GM23338 (cell line): Measurements from ENCODE around the gene ARID1B. TPM values are rescaled to one million over a fixed set of nuclear protein-coding genes. Genes with fewer than 3 reads are reported as not detected.

ENCODE experiments used
- ATAC-seq: fragments of 200-7000 bp; cut with Tn5 transposase; 3 replicates; pipeline ENCODE4 v1.9.1; 2020
- DNase-seq: peaks from one replicate; pipeline ENCODE4 v3.0.0-alpha.2; 2015; ENCODE audit warnings: low spot score
- H2AFZ ChIP-seq: fragments of 200-600 bp; sonication (generic); 2 replicates; pipeline ENCODE4 v1.8.0; 2016; ENCODE audit warnings: antibody characterized with exemption, mild to moderate bottlenecking, moderate library complexity
- H3F3A ChIP-seq: fragments of 200-600 bp; sonication (generic); replicated peaks from 2 replicates; pipeline ENCODE4 v1.8.0; 2017; ENCODE audit warnings: antibody characterized with exemption, mixed run types, low read depth
- H3K27ac ChIP-seq: fragments of 200-600 bp; sonication (generic); 2 replicates; pipeline ENCODE4 v1.6.1; 2016; ENCODE audit warnings: low read depth
- H3K27me3 ChIP-seq: fragments of 200-600 bp; sonication (generic); 2 replicates; pipeline ENCODE4 v1.8.0; 2016; ENCODE audit warnings: mild to moderate bottlenecking, mixed run types, moderate library complexity; ENCODE audit not compliant: insufficient read depth
- H3K36me3 ChIP-seq: fragments of 200-600 bp; sonication (generic); 2 replicates; pipeline ENCODE4 v1.8.0; 2016; ENCODE audit warnings: mild to moderate bottlenecking; ENCODE audit not compliant: insufficient read depth
- H3K4me1 ChIP-seq: fragments of 200-600 bp; sonication (generic); 2 replicates; pipeline ENCODE4 v1.8.0; 2016; ENCODE audit warnings: mild to moderate bottlenecking, moderate library complexity; ENCODE audit not compliant: insufficient read depth
- H3K4me2 ChIP-seq: fragments of 200-600 bp; sonication (generic); 2 replicates; pipeline ENCODE4 v1.7.1; 2017; ENCODE audit warnings: mixed run types
- H3K4me3 ChIP-seq: fragments of 200-600 bp; sonication (generic); 2 replicates; pipeline ENCODE4 v1.6.1; 2016; ENCODE audit warnings: mixed run types
- H3K79me2 ChIP-seq: fragments of 200-600 bp; sonication (generic); replicated peaks from 2 replicates; pipeline ENCODE4 v1.8.0; 2017; ENCODE audit warnings: mild to moderate bottlenecking; ENCODE audit not compliant: insufficient read depth
- H3K9me2 ChIP-seq: fragments of 200-600 bp; sonication (generic); 2 replicates; pipeline ENCODE4 v1.8.0; 2017; ENCODE audit not compliant: insufficient read depth
- H4K20me1 ChIP-seq: fragments of 200-600 bp; sonication (generic); replicated peaks from 2 replicates; pipeline ENCODE4 v1.8.0; 2017; ENCODE audit warnings: mild to moderate bottlenecking; ENCODE audit not compliant: insufficient read depth
- H3K27ac Mint-ChIP-seq: 2 replicates; pipeline ENCODE4 v1.8.0; 2020; ENCODE audit warnings: inconsistent platforms, mild to moderate bottlenecking, moderate library complexity, mixed read lengths
- H3K27me3 Mint-ChIP-seq: 3 replicates; pipeline ENCODE4 v1.8.0; 2022; ENCODE audit warnings: low read depth, mild to moderate bottlenecking, moderate library complexity, mixed read lengths, inconsistent platforms; ENCODE audit not compliant: insufficient read depth, poor library complexity
- H3K36me3 Mint-ChIP-seq: 3 replicates; pipeline ENCODE4 v1.8.0; 2021; ENCODE audit warnings: low read depth, mild to moderate bottlenecking, inconsistent platforms, moderate library complexity, mixed read lengths
- H3K4me1 Mint-ChIP-seq: 3 replicates; pipeline ENCODE4 v1.8.0; 2020; ENCODE audit warnings: mild to moderate bottlenecking, inconsistent platforms, mixed read lengths
- H3K4me3 Mint-ChIP-seq: 3 replicates; pipeline ENCODE4 v1.8.0; 2021; ENCODE audit warnings: moderate library complexity, mild to moderate bottlenecking, inconsistent platforms, mixed read lengths
- H3K9me3 Mint-ChIP-seq: 3 replicates; pipeline ENCODE4 v1.8.0; 2020; ENCODE audit warnings: moderate library complexity, mild to moderate bottlenecking, inconsistent platforms, mixed read lengths
- EZH2 ChIP-seq: fragments of 200-600 bp; sonication (generic); IDR thresholded peaks from one replicate; pipeline ENCODE4 v1.8.0; 2017; ENCODE audit warnings: antibody characterized with exemption, mild to moderate bottlenecking, low read depth; ENCODE audit not compliant: unreplicated experiment
- ZNF331 ChIP-seq: fragments of 250-450 bp; sonication (Bioruptor Pico); IDR thresholded peaks from 2 replicates; pipeline ENCODE4 v1.5.0; 2020; ENCODE audit warnings: low read depth, mild to moderate bottlenecking, moderate library complexity
- polyA plus RNA-seq: library from polyadenylated mRNA; unstranded; fragments of >200 nt; fragmentation: Nextera tagmentation; extraction: Ambion mirVana; gene quantifications from 2 replicates; pipeline ENCODE4 v1.2.1, GENCODE V29; 2016
- total RNA-seq: library from RNA; depleted of rRNA; stranded (reverse); fragments of >200 nt; shearing (Covaris generic); gene quantifications from 2 replicates; pipeline ENCODE4 v1.2.3, GENCODE V29; 2014
- TF ChIP-seq, protein P1 (sequence below): fragments of 250-450 bp; sonication (Bioruptor Pico); IDR thresholded peaks from 2 replicates; pipeline ENCODE4 v1.5.0; 2020; ENCODE audit warnings: mild to moderate bottlenecking, moderate library complexity
- TF ChIP-seq, protein P2 (sequence below), 2 experiments: fragments of 200-600 bp in 1 of 2; sonication (generic) in 1 of 2; conservative IDR thresholded peaks; 2 replicates each; pipeline versions ENCODE4 v1.5.1 to v1.6.1; 2016 to 2017; ENCODE audit warnings: antibody characterized with exemption in 2 of 2, low read depth in 2 of 2, mild to moderate bottlenecking in 2 of 2, moderate library complexity in 1 of 2

ARID1B gene
- total and polyA plus RNA-seq, 2 experiments from 2014 or later, result 59.3 to 72.2 TPM

DNA sequence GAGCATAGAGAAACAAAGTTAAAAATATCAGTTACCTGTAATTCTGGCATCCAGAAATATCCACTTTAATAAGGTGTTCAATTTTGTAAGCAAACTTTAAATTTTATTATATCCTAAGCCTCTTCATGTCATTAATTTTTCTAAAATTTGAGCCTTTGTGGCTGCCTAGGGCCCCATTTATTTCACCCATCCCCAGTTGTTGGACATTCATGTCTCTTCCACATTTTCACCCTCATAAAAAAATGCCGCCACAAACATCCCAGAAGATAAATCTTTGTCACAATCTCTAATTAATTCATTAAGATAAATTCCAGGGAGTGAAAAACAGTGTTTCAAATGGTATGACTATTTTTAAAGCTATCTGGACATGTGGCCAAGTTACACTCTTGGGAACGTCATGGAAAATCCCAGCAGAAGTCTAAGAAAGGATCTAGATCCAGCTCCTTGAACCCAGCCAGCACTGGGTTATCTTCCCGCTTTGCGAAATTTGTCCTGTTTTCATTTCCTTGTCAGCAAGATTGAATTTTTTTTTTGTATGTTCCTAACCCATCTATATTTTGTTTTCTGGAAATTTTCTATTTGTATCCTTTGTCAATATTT is 448.9 kb downstream of the ARID1B start:
- Histone ChIP-seq H3K9me2 (no peaks in the 10 kb centered on the region), H2AFZ (no peak overlapping the region), H3K27me3 (no peaks in the 10 kb centered on the region), H3K4me2 (no peak overlapping the region), H3F3A (peaks cover 18% of the 10 kb centered on the region; the same call in 1 of the 2 replicates), H4K20me1 (no peaks in the 10 kb centered on the region), H3K4me1 (0 out of 2 replicates have a peak, but pooled peaks cover 3% of the 10 kb centered on the region), H3K79me2 (no peaks in the 10 kb centered on the region), H3K36me3 (no peaks in the 10 kb centered on the region), H3K27ac (no peak overlapping the region), H3K4me3 (no peak overlapping the region)
- no peaks in the 10 kb centered on the region for H3K36me3 Mint-ChIP-seq
- H3K4me3 Mint-ChIP-seq, result no peak overlapping the region
- peaks cover 37% of the 10 kb centered on the region for H3K4me1 Mint-ChIP-seq
- H3K9me3 Mint-ChIP-seq, result no peaks in the 10 kb centered on the region
- TF ChIP-seq EZH2, result no peak
- TF ChIP-seq, protein P1, sequence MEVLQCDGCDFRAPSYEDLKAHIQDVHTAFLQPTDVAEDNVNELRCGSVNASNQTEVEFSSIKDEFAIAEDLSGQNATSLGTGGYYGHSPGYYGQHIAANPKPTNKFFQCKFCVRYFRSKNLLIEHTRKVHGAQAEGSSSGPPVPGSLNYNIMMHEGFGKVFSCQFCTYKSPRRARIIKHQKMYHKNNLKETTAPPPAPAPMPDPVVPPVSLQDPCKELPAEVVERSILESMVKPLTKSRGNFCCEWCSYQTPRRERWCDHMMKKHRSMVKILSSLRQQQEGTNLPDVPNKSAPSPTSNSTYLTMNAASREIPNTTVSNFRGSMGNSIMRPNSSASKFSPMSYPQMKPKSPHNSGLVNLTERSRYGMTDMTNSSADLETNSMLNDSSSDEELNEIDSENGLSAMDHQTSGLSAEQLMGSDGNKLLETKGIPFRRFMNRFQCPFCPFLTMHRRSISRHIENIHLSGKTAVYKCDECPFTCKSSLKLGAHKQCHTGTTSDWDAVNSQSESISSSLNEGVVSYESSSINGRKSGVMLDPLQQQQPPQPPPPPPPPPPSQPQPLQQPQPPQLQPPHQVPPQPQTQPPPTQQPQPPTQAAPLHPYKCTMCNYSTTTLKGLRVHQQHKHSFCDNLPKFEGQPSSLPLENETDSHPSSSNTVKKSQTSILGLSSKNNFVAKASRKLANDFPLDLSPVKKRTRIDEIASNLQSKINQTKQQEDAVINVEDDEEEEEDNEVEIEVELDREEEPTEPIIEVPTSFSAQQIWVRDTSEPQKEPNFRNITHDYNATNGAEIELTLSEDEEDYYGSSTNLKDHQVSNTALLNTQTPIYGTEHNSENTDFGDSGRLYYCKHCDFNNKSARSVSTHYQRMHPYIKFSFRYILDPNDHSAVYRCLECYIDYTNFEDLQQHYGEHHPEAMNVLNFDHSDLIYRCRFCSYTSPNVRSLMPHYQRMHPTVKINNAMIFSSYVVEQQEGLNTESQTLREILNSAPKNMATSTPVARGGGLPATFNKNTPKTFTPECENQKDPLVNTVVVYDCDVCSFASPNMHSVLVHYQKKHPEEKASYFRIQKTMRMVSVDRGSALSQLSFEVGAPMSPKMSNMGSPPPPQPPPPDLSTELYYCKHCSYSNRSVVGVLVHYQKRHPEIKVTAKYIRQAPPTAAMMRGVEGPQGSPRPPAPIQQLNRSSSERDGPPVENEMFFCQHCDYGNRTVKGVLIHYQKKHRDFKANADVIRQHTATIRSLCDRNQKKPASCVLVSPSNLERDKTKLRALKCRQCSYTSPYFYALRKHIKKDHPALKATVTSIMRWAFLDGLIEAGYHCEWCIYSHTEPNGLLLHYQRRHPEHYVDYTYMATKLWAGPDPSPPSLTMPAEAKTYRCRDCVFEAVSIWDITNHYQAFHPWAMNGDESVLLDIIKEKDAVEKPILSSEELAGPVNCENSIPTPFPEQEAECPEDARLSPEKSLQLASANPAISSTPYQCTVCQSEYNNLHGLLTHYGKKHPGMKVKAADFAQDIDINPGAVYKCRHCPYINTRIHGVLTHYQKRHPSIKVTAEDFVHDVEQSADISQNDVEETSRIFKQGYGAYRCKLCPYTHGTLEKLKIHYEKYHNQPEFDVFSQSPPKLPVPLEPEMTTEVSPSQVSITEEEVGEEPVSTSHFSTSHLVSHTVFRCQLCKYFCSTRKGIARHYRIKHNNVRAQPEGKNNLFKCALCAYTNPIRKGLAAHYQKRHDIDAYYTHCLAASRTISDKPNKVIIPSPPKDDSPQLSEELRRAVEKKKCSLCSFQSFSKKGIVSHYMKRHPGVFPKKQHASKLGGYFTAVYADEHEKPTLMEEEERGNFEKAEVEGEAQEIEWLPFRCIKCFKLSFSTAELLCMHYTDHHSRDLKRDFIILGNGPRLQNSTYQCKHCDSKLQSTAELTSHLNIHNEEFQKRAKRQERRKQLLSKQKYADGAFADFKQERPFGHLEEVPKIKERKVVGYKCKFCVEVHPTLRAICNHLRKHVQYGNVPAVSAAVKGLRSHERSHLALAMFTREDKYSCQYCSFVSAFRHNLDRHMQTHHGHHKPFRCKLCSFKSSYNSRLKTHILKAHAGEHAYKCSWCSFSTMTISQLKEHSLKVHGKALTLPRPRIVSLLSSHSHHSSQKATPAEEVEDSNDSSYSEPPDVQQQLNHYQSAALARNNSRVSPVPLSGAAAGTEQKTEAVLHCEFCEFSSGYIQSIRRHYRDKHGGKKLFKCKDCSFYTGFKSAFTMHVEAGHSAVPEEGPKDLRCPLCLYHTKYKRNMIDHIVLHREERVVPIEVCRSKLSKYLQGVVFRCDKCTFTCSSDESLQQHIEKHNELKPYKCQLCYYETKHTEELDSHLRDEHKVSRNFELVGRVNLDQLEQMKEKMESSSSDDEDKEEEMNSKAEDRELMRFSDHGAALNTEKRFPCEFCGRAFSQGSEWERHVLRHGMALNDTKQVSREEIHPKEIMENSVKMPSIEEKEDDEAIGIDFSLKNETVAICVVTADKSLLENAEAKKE, result no peak
- TF ChIP-seq, protein P2, sequence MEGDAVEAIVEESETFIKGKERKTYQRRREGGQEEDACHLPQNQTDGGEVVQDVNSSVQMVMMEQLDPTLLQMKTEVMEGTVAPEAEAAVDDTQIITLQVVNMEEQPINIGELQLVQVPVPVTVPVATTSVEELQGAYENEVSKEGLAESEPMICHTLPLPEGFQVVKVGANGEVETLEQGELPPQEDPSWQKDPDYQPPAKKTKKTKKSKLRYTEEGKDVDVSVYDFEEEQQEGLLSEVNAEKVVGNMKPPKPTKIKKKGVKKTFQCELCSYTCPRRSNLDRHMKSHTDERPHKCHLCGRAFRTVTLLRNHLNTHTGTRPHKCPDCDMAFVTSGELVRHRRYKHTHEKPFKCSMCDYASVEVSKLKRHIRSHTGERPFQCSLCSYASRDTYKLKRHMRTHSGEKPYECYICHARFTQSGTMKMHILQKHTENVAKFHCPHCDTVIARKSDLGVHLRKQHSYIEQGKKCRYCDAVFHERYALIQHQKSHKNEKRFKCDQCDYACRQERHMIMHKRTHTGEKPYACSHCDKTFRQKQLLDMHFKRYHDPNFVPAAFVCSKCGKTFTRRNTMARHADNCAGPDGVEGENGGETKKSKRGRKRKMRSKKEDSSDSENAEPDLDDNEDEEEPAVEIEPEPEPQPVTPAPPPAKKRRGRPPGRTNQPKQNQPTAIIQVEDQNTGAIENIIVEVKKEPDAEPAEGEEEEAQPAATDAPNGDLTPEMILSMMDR (conservative IDR thresholded peaks at IDR 0.05; ENCODE audit: low read depth in 2 of 2), result no peak
- no peak for TF ChIP-seq ZNF331 (CRISPR knock-in tag)
- ATAC-seq (no peak), DNase-seq (no peak)
- H3K27me3 Mint-ChIP-seq, result peaks cover 25% of the 10 kb centered on the region
- no peak overlapping the region for H3K27ac Mint-ChIP-seq
